K562 (cell line): ENCODE data around the gene TNFAIP3. TPM values are rescaled to one million over a fixed set of nuclear protein-coding genes. Genes with fewer than 3 reads are reported as not detected.

Experiments used
- AFF1 ChIP-seq, 2 experiments: fragments of 450-650 bp; IDR thresholded peaks; 2 replicates each; pipeline ENCODE4 v1.6.1; 2018; ENCODE audit warnings: mild to moderate bottlenecking in 2 of 2, low read depth in 1 of 2; ENCODE audit not compliant: partially characterized antibody in 2 of 2
- CEBPB ChIP-seq: fragments of 450-650 bp; IDR thresholded peaks from 2 replicates; pipeline ENCODE4 v1.6.1; 2016; ENCODE audit warnings: missing genetic modification characterization, missing compliant biosample characterization
- CTBP1 ChIP-seq: fragments of 450-650 bp; IDR thresholded peaks from 2 replicates; pipeline ENCODE4 v1.6.1; 2016; ENCODE audit warnings: borderline replicate concordance
- ELF4 ChIP-seq: fragments of 450-650 bp; formaldehyde crosslinking; IDR thresholded peaks from 2 replicates; pipeline ENCODE4 v1.4.0; 2022; ENCODE audit warnings: missing genetic modification characterization
- GTF2A2 ChIP-seq: IDR thresholded peaks from 2 replicates; pipeline ENCODE4 v1.6.1; 2016; ENCODE audit warnings: mild to moderate bottlenecking, missing genetic modification characterization, missing compliant biosample characterization
- L3MBTL2 ChIP-seq: fragments of 450-650 bp; IDR thresholded peaks from 2 replicates; pipeline ENCODE4 v1.6.1; 2016; ENCODE audit warnings: mild to moderate bottlenecking, moderate library complexity
- NFE2 ChIP-seq: IDR thresholded peaks from 2 replicates; pipeline ENCODE4 v1.6.1; 2014; ENCODE audit warnings: antibody characterized with exemption, low read depth
- NR1H2 ChIP-seq: sonication (generic); formaldehyde crosslinking; IDR thresholded peaks from 2 replicates; pipeline ENCODE4 v1.4.0; 2020; ENCODE audit warnings: mild to moderate bottlenecking, missing genetic modification reagents
- PURB ChIP-seq: sonication (generic); formaldehyde crosslinking; IDR thresholded peaks from 2 replicates; pipeline ENCODE4 v1.9.0; 2021; ENCODE audit warnings: low read depth, mild to moderate bottlenecking, missing genetic modification reagents
- RBM22 ChIP-seq: fragments of 200-400 bp; formaldehyde crosslinking; IDR thresholded peaks from 2 replicates; pipeline ENCODE4 v1.6.1; 2018; ENCODE audit warnings: low read length, low read depth; ENCODE audit not compliant: poor library complexity, severe bottlenecking
- THAP12 ChIP-seq: fragments of 250-450 bp; sonication (Bioruptor Pico); IDR thresholded peaks from 2 replicates; pipeline ENCODE4 v1.9.0; 2021; ENCODE audit warnings: mild to moderate bottlenecking, inconsistent platforms
- ZEB2 ChIP-seq: fragments of 450-650 bp; IDR thresholded peaks from 2 replicates; pipeline ENCODE4 v1.6.1; 2016
- ZKSCAN8 ChIP-seq: fragments of 200-800 bp; sonication (Bioruptor generic); IDR thresholded peaks from 2 replicates; pipeline ENCODE4 v1.6.1; 2016; ENCODE audit warnings: missing genetic modification characterization, missing compliant biosample characterization
- ZNF830 ChIP-seq: fragments of 250-450 bp; sonication (Bioruptor Pico); IDR thresholded peaks from 2 replicates; pipeline ENCODE4 v1.5.0; 2021; ENCODE audit warnings: mild to moderate bottlenecking
- polyA plus RNA-seq, 8 experiments: library from polyadenylated mRNA; depleted of rRNA in 4 of 8; stranded (reverse) in 5 of 8; unstranded in 3 of 8; fragments of >200 nt; fragmentation: Nextera tagmentation in 2 of 8; fragmentation: Illumina TruSeq in 1 of 8; extraction: Ambion mirVana in 2 of 8; extraction: Trizol in 1 of 8; gene quantifications; 2 replicates each; pipeline versions ENCODE4 v1.2.1 to v1.2.3, GENCODE V29; 2011 to 2014; ENCODE audit warnings: inconsistent platforms in 1 of 8, missing spikeins in 1 of 8
- total RNA-seq, 7 experiments: library from RNA; depleted of rRNA in 6 of 7; stranded (reverse); fragments of >200 nt in 6 of 7; fragmentation: Illumina TruSeq in 2 of 7; extraction: Trizol in 2 of 7; gene quantifications; 2 replicates each; pipeline versions ENCODE4 v1.2.1 to v1.2.3, GENCODE V29; 2011 to 2021; ENCODE audit warnings: low replicate concordance in 1 of 7
- TF ChIP-seq, protein P1 (sequence below): fragments of 200-800 bp; sonication (Bioruptor generic); IDR thresholded peaks from 2 replicates; pipeline ENCODE4 v1.6.1; 2017; ENCODE audit warnings: missing genetic modification characterization, missing compliant biosample characterization
- TF ChIP-seq, protein P2 (sequence below): sonication (generic); formaldehyde crosslinking; IDR thresholded peaks from 2 replicates; pipeline ENCODE4 v1.8.0; 2022; ENCODE audit warnings: mild to moderate bottlenecking, missing genetic modification reagents, borderline replicate concordance
- TF ChIP-seq, protein P3 (sequence below): sonication (generic); formaldehyde crosslinking; IDR thresholded peaks from 2 replicates; pipeline ENCODE4 v1.8.0; 2022; ENCODE audit warnings: missing genetic modification reagents, mild to moderate bottlenecking, moderate library complexity, borderline replicate concordance

TNFAIP3 gene
- total and polyA plus RNA-seq, 9 of the 15 experiments (the other 6 are each of a cell fraction or from before 2014, with no cell fraction given) = 0.79 to 17.0 (median 6.4) TPM

- TF ChIP-seq L3MBTL2 (0 out of 2 replicates have a peak, but pooled peaks have one; percentile 37), NR1H2 (CRISPR knock-in tag) (no peak), ELF4 (CRISPR knock-in tag) (peak; percentile 73; the same call in 1 of the 2 replicates), GTF2A2 (tag) (peak; percentile 11; the same call in 1 of the 2 replicates), ZKSCAN8 (CRISPR knock-in tag) (no peak), CEBPB (no peak), ZEB2 (no peak), AFF1 (IDR thresholded peaks at IDR 0.05; ENCODE audit: low read depth in 1 of 2, partially characterized antibody in 2 of 2) (no peak), NFE2 (no peak), THAP12 (CRISPR knock-in tag) (no peak), RBM22 (peak; percentile 44), ZNF830 (peak; percentile 85; the same call in 1 of the 2 replicates), PURB (CRISPR knock-in tag) (no peak), CTBP1 (no peak)
- TF ChIP-seq, protein P1, sequence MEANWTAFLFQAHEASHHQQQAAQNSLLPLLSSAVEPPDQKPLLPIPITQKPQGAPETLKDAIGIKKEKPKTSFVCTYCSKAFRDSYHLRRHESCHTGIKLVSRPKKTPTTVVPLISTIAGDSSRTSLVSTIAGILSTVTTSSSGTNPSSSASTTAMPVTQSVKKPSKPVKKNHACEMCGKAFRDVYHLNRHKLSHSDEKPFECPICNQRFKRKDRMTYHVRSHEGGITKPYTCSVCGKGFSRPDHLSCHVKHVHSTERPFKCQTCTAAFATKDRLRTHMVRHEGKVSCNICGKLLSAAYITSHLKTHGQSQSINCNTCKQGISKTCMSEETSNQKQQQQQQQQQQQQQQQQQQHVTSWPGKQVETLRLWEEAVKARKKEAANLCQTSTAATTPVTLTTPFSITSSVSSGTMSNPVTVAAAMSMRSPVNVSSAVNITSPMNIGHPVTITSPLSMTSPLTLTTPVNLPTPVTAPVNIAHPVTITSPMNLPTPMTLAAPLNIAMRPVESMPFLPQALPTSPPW = no peak
- TF ChIP-seq, protein P2, sequence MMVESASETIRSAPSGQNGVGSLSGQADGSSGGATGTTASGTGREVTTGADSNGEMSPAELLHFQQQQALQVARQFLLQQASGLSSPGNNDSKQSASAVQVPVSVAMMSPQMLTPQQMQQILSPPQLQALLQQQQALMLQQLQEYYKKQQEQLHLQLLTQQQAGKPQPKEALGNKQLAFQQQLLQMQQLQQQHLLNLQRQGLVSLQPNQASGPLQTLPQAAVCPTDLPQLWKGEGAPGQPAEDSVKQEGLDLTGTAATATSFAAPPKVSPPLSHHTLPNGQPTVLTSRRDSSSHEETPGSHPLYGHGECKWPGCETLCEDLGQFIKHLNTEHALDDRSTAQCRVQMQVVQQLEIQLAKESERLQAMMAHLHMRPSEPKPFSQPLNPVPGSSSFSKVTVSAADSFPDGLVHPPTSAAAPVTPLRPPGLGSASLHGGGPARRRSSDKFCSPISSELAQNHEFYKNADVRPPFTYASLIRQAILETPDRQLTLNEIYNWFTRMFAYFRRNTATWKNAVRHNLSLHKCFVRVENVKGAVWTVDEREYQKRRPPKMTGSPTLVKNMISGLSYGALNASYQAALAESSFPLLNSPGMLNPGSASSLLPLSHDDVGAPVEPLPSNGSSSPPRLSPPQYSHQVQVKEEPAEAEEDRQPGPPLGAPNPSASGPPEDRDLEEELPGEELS = no peak
- TF ChIP-seq, protein P3, sequence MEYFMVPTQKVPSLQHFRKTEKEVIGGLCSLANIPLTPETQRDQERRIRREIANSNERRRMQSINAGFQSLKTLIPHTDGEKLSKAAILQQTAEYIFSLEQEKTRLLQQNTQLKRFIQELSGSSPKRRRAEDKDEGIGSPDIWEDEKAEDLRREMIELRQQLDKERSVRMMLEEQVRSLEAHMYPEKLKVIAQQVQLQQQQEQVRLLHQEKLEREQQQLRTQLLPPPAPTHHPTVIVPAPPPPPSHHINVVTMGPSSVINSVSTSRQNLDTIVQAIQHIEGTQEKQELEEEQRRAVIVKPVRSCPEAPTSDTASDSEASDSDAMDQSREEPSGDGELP (CRISPR knock-in tag) = no peak
Measured at GRCh38 chr6:137883400-137884148, 16.5 kb downstream of the TNFAIP3 start (continued).
